ENCODE results near the gene FAR1.

DNA sequence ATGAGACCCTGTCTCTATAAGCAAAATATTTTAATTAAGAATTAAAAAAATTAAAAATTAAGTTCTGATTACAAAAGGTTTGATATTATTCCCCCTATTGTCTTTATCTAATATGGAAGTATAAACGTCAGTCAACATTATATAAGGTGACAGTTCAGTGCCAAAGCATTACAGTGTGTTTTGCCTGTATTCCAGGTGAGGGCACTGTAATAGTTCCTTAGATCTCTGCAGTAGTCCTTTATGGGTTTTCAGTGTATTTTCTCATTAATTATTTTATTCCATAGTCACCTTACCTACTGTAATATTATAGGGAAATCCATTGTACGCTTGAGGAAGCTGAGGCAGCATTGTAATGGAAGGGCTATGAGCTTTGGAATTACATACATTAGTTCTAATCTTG is 33.0 kb downstream of the FAR1 start:
- no peak for TF ChIP-seq CTCF (IDR thresholded peaks at IDR 0.05)
- no peak for TF ChIP-seq POLR2A (IDR thresholded peaks at IDR 0.05)

Measured in body of pancreas (tissue), 4 donors.